NOMO-1 (cell line): ENCODE results near the gene TMEM19.
"Not testable (repeated sequence)": the region's sequence is repeated elsewhere in the genome, so short reads cannot be mapped to it uniquely, and the experiment has no call there.

ENCODE experiments used
- DNase-seq, 2 experiments: peaks; one replicate each; lab custom pipeline; 2025; ENCODE audit not compliant: unreplicated experiment in 2 of 2; lab: John Stamatoyannopoulos, UW

The TMEM19 gene

DNA sequence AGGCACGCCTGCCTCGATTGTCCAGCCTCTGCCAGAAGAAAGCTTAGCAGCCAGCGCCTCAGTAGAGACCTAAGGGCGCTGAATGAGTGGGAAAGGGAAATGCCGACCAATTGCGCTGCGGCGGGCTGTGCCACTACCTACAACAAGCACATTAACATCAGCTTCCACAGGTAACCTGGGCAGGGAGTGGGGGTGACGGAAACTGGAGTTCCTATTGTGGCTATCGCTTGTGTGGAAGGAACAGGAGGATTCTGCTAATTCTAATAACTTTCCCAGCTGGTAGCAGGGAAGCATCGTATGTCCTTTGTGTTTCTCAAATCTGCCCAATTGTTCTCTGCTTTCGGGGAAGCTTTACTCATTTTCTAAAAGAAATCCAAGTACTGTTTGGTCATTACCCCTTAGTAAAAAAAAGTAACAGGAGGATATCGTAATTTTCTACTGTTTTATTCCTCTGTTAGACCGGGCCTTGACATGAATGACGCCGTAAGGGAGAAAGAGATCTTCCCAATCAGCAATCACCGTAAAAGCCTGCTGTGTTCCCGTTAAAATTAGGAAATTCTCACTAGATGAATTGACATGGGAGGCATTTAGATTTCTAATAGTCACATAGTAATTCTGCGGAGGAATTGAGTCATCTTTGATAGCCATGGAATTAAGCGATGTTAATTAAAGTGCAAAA is 21.3 kb upstream of the TMEM19 start:
- DNase-seq: no peak

DNA sequence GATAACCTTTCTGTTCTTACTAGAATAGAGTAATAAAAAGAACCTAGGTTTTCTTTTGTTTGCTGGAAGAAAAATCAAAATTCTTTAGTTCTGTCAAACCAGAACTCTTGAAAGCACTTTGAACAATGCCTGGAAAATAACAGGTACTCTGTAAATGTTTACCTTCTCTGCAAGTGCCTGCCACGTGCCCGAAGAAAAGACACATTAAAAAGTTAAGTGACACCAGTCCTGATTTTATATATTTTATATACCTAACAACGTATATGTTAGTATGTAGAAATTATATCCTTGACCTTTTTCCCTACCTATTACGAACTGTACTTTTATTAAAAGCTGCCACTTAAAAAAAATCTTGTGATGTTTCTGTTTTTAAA is 20.8 kb upstream of the TMEM19 start:
- DNase-seq: no peak

DNA sequence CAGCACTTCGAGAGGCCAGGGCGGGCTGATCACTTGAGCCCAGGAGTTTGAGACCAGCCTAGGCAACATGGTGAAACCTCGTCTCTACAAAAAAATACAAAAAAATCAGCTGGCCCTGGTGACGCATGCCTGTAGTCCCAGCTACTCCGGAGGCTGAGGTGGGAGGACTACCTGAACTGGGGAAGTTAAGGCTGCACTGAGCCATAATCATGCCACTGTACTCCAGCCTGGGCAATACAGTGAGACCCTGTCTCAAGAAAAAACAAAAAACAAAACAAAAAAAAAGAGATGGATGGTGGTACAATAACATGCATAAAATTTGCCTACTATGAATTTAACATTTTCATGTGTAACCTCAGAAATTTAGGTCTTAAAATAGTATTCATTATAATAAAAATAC is 19.6 kb upstream of the TMEM19 start:
- DNase-seq: no peak

DNA sequence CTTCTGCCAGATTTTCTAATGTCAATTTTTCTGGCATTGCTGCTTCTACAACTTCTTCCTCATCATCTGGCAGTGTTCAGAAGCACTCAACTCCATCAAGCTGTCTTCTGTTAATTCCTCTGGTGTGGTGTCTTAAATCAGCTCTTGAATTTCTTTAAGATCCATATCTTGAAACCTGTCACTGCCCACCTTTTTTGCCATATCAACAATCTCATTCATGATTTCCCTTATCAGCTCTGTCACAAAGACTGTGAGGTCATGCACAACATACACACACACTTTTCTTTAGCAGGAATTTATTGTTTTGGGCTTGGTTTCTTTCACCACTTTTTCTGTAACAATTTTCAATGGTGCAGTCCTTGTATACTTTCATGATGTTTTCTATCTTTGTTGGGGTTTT is 14.6 kb upstream of the TMEM19 start:
- no peak for DNase-seq

DNA sequence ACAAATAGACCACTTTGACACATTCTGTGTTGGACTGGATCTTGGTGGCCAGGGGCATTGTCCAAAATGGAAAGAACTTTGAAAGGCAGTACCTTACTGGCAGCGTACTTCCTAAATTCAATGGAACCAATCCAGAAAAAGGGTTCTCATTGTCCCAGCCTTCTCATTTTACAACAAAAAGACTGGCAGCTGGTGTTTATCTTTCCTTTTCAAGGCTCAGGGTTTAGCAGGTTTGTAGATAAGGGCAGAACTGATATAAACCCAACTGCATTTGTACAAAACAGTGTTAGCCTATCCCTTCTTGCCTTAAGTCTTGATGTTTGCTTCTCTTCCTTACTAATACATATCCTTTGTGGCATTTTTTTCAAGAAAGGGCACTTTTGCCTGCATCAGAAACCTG is 14.1 kb upstream of the TMEM19 start:
- DNase-seq: no peak

DNA sequence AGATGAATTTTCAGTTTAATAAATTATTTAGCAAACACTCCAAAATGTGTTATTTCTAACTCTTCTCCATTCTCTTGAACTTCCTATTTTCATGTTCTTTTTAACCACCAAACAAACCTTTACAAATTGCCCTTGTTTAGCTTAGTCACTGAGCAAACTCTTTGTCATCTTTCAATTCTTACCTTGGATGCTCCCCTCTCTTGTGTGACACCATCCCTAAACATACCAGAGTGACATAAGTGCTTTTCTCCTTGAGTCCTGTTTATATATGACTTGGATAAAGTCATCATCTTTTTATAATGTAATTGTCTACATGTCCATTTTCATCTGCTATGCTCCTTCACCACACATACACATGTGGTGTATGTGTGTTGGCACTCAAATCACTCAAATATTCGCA is 3.4 kb upstream of the TMEM19 start:
- peak in 1 of 2 experiments; percentile 8 for DNase-seq

DNA sequence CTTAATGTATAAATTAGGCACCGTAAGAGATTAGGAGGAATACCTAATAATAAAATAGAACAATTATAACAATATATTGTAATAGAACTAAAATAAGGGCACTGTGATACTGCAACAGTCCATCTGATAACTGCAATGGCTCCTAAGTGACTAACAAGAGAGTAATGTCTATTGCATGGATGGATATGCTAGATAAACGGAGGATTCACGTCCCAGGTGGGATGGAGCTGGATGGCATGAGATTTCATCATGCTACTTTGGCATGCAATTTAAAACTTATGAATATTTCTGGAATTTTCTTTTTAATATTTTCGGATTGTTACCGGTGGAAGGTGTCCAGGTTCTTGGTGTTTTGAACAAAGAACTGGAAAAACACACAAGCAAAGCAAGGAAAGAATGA is 2.2 kb upstream of the TMEM19 start:
- DNase-seq: no peak

DNA sequence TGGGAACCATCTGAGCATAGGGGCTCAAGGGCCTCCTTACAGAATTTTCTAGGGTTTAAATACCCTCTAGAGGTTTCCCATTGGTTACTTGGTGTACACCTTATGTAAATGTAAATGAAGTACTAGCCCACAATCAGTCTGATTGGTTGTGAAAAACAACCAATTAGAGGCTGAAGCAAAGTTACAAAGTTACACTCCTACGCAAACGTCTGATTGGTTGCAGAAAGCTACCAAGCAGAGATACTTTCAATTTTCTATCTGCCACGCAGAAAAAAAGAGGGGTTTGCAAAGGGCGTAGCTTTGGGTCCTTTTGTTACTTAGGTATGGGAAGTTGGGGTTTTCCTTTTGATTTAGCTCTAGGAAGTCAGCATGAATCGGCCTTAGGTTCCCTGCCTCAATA is 1.8 kb upstream of the TMEM19 start:
- no peak for DNase-seq

DNA sequence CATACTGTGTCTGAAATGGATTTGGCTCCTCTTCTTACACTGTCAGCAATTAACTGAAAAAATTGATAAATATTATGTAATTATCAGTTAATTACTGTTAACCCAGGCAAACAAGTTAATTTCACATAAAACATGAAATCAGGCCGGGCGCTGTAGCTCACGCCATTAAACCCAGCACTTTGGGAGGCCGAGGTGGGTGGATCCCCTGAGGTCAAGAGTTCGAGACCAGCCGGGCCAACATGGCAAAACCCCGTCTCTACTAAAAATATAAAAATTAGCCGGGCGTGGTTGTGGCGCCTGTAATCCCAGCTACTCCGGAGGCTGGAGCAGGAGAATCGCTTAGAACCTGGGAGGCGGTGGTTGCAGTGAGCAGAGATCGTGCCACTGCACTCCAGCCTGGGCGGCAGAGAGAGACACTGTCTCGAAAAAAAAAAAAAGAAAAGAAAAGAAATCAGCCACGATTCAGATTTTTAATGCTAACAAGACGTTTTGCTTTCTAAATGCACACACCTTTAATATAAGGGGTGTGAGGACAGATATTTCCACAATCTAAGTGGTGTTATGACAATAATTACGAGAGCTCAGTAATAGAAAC is 473 bp upstream of the TMEM19 start:
- no peak for DNase-seq

DNA sequence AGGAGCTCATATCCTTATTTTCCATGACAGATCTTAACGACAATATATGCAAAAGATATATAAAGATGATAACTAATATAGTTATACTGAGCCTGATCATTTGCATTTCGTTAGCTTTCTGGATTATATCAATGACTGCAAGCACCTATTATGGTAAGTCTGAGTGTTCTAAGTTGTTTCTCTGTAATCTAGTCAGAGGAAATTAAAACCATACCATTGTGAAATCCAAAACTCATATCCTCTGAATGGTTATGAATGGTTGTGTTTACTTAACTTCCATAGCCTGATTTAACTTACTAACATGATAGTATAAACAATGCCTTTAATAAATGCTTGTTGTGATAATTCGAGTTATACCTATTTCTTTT is 760 bp downstream of the TMEM19 start:
- DNase-seq: peak in 1 of 2 experiments; percentile 66

DNA sequence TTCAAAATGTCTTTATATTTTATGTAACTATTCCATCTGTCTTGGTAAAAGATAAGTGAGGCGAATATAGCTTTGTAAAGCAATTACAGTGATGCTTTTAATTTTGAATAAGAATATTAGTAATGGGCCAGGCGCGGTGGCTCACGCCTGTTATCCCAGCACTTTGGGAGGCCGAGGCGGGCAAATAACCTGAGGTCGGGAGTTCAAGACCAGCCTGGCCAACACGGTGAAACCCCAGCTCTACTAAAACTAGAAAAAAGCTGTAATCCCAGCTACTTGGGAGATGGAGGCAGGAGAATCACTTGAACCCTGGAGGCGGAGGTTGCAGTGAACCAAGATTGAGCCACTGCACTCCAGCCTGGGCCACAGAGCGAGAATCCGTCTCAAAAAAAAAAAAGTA is 1.3 kb downstream of the TMEM19 start:
- not testable (repeated sequence) for DNase-seq

DNA sequence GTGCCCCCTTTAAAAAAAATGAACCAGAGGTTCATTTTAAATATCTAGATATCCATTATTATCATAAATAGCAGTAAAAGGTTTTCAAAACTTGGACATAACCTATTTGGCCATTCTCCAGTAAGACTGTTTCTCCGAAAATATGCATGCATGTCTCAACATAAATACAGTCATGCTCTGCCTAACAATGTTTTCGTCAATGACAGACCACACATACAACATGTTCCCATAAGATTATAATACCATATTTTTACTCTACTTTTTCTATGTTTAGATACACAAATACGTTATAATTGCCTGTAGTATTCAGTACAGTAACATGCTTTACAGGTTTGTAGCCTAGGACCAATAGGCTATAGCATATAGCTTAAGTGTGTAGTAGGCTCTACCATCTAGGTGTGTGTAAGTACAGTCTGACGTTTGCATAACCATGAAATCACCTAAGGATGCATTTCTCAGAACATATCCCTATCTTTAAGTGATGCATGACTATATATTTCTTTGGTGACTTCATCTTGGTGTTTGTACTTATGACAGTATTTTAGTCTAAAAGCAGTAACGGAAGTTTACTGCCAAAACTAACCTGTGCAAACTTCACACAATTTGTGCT is 3.2 kb downstream of the TMEM19 start:
- no peak for DNase-seq

DNA sequence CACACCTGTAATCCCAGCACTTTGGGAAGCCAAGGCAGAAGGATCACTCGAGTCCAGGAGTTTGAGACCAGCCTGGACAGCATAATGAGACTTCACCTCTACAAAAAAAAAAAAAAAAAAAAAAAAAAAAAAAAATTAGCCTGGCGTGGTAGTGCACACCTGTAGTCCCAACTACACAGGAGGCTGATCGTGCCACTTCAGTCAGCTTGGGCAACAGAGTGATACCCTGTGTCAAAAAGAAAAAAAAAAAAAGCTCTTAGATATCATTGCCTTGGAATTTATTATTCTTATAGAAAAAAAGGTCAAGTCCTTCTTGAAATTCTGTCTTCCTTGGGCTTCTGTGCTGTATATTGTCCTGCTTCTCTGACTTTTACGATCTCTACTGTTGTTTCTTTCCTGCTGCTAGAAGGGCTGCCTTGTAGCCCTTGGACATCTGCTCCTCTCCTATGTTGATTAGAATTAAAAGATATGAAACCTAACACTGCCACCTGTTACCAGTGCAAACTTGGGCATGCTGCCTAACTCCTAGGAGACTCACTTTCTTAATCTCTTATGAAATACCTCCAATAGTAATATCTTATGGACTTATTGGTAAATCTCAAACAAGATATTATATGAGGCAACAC is 5.7 kb downstream of the TMEM19 start:
- DNase-seq: no peak

DNA sequence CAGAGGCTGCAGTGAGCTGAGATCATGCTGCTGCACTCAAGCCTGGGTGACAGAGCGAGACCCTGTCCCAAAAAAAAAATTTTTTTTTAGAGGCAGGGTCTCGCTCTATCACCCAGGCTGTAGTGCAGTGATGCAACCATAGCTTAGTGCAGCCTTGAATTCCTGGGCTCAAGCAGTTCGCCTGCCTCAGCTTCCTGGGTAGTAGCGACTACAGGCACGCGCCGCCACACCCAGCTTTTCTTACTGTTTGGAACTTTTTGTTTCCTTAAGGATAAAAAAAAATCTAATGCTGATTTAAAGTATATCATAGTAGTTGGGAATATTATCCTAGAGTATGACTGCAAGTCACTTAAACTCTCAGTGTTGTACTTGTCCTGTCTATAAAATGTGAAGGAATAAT is 7.2 kb downstream of the TMEM19 start:
- no peak for DNase-seq

DNA sequence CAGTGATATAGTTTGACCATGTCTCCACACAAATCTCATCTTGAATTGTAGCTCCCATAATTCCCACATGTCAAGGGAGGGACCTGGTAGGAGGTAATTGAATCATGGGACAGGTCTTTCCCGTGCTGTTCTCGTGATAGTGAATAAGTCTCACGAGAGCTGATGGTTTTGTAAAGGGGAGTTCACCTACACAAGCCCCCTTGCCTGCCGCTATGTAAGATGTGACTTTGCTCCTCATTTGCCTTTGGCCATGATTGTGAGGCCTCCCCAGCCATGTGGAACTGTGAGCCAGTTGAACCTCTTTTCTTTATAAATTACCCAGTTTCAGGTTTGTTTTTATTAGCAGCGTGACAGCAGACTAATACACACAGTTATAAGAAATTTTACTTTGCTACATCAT is 7.8 kb downstream of the TMEM19 start:
- DNase-seq: not testable (repeated sequence)

DNA sequence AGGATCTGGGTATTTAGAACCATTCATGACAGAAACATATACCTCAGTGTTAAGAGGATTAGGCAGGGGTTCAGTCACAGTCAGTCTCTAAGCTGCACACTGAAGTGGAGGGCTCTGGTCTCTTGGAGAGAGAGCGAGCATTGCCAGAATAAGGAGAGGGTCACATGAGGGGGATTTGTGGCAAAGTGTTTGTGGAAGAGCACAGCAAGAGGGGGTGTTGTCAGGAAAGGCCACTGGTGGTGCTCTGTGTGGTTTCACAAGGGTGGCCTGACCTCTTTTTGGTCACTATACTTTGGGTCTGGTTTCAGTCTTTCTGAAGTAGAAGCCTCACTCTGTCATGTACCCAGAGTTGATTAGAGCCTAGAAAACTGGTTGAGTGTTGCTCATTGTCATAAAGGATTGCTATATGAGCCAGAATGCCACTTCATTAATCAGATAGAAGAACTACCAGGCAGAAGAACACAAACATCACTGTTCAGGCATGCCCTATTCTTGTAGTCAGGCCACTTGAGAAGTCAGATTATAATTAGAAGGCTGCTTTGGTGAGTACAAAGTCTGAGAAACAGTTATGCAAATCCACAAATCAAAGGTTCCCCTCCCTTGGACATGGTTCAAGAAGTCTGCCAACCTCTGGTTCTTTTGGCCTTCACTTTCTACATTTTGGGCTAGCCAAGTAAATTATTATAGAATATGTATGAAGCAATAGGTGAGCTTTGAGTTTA is 8.4 kb downstream of the TMEM19 start:
- DNase-seq: no peak

DNA sequence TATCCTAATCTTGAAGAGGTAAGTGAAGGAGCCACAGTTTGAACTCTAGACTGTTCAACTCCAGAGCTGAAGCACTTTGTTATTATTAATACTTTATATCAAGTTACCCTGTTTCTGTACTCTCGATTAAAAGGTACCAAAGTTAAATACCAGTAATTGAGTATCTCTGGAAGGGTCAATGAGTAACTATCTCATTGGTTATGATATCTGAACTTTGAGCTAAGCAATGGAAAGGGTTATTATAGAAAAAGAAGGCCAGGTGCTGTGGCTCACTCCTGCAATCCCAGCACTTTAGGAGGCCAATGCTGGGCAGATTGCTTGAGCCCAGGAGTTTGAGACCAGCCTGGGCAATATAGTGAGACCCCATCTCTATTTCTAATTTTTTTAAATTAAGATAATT is 9.9 kb downstream of the TMEM19 start:
- DNase-seq: no peak

DNA sequence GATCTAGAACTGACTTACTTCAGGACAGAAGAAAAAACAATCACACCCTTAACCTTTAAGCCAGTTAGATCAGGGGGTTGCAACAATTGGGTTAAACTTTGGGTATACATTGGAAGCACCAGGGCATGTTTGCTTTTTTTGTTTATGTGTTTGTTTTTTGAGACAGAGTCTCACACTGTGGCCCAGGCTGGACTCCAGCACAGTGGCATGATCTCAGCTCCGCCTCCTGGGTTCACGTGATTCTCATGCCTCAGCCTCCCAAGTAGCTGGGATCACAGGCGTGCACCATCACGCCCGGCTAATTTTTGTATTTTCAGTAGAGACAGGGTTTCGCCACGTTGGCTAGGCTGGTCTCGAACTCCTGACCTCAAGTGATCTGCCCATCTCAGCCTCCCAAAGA is 16.3 kb downstream of the TMEM19 start:
- DNase-seq: not testable (repeated sequence)

DNA sequence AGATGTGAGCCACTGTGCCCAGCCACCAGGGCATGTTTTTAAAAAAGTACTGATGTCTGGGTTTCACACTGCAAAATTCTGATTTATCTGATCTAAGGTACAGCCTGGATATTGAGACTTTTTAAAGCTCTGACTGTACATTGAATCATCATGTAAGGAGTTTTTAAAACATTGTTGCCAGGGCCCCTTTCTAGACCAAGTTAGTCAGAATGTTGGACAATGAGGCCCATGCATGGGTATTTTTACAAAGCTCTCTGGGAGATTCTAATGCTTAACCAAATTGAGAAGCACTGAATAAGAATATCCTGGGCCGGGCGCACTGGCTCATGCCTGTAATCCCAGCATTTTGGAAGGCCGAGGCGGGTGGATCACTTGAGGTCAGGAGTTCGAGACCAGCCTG is 16.7 kb downstream of the TMEM19 start:
- no peak for DNase-seq

DNA sequence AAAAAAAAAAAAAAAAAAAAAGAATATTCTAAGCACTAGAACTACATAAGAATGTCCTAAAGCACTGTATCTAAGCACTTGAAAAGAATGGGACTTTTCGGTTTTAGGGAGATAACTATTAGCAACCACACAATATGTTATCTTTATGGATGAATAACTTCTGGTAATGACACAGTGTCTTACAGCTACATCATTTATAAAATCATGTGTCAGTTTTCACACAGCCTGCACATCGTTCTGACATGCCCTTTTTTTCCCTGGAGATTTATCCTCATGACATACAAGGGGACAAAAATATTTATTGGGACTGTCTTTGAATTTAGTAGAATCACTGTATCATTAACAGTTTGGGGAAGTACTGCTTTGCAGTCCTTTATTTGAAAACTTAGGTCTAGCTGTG is 17.3 kb downstream of the TMEM19 start:
- no peak for DNase-seq

DNA sequence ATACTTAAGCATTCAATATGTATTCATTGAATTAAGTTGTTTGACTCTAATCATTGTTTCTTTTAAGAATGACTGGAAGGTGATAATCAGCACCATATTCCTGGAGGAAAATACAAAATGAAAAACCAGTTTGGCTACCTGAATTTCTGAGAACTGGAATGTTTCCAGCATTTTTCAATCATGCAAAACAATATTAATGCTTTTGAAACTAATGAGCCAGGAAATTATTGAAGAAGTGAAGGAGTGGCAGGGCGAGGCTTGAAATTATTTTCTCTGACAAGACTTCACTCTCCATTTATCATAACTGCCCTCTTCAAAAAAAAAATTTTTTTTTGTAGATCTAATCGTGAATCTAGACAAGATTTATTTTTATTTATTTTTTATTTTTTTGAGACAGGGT is 19.0 kb downstream of the TMEM19 start:
- no peak for DNase-seq

DNA sequence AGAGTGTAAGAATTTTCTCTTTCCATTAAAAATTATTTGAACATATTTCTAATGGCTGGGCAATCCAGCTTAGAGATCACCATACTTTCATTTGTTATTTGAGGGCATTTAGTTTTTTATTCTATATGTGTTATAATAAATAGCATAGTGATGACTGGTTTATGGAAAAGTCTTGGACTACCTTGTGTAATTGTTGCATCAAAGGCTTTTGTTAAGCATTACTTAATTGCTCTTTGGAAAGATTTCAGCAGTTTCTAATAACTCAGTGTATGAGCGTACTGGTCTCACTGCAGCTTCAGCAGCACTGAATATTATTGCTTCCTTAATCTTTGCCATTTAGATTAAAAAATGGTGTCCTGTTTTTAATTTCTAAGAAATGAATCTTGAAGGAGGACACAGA is 22.8 kb downstream of the TMEM19 start:
- DNase-seq: no peak
